ENCODE data around the gene CCDC92B. TPM values are rescaled to one million over a fixed set of nuclear protein-coding genes. Genes with fewer than 3 reads are reported as not detected.

The CCDC92B gene
- total RNA-seq, 1 donor from 2014 or later: 0.13 TPM

Small RNA genes within 50 kb of the gene (microRNA-seq; reads per million reads assigned to microRNA genes)
- gene MIR1253 (not detected), gene MIR6776 (not detected)

Other genes with a start within 250 kb of the CCDC92B start
- gene METTL16, start 237.8 kb downstream of the CCDC92B start, total RNA-seq: 25.8 TPM
- gene PAFAH1B1, start 156.0 kb downstream of the CCDC92B start, total RNA-seq: 142 TPM
- gene CLUH, start 37.9 kb downstream of the CCDC92B start, total RNA-seq: 143 TPM
- gene RAP1GAP2, start 46.8 kb upstream of the CCDC92B start, total RNA-seq: 31.2 TPM